CD4-positive, alpha-beta T cell treated with Interferon alpha-2 for 1 hour (primary cell): ENCODE results near the gene ADRA2C.

Experiments
- DNase-seq, 2 donors: peaks; one replicate each; pipeline ENCODE4 v3.0.0-alpha.2; 2020 to 2022

Gene ADRA2C

GRCh38 chr4:3816983-3817960 is 51.1 kb downstream of the ADRA2C start:
- no peak for DNase-seq
